NCI-H128 (cell line): ENCODE measurements around the gene CAPN8.

ENCODE experiments used
- DNase-seq: peaks from one replicate; lab custom pipeline; 2025; ENCODE audit not compliant: unreplicated experiment; lab: John Stamatoyannopoulos, UW

Gene CAPN8

DNA sequence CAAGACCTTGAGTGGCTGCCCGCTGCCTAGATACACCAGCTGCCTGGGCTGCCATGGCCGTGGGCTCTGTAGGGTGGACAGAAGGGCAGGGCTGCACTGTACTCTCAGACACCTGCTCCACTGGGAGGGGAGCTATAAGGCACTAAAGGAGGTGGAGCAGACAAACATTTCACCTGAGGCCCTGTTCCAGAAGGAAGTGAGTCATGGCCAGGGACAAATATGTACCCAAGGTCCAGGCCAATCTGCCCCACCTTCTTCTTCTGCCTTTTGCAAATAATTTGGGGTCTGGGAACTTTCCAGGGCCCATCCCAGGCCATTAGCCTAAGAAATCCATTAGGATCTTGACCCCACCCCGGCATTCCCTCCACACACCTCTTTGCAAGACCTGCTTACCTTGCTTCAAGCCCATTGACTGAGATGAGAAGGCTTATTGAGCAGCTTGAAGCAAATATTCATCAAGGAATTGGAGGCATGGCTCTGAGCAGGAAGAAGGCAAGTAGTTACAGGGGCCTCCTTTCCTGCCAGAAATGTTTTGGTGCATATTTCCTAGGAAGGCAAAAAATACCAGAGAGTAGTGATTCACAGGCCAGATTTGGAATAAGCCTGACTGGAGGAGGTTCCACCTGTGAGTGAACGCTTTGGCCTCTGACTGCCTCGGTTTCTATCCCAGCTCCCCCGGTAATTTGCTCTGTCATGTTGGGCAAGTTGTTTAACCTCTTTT lies at the start of gene CAPN8:
TSS of gene CAPN8 (minus strand) at position 110 of the 721 bp plus-strand sequence. CDS start at position 55, 55 bp downstream.
- no peak for DNase-seq

DNA sequence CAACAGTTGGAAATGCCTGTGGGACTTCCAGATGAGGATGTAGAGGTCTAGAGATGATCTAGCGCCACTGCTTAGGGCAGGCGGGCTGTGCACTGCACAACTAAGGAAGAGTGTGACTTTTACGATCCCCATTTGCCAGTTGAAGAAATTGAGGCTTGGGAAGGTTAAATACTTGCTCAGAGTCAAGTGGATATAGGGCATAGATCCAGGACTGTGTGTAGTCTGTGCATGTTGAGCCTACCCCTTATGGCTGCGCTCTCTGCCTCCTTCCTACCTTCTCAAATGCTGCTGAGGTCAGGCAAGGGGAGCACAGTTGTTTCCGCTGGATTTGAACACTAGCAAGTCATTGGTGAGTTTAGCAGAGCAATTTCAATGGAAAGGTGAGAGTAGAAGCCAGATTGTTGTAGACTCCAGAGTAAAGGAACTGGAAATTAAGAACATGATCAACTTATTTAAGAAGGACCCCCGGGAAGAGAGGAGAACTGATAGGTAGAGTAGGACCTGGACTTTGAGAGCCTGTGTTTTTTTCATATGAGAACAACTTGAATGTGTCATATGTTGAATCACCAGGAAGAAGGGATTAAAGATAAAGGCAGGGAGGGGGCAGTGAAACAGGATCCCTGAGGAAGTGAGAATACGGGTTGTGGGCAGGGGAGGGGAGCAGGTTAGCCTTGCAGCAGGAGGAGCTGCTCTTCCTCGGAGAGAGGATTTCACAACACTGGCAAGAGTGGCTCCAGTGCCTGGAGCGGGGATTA lies 49.5 kb upstream of the CAPN8 start:
- no peak for DNase-seq

- DNase-seq, result no peak
Observed at GRCh38 chr1:223714421-223714724, 48.9 kb upstream of the CAPN8 start.

- DNase-seq, result no peak
Observed at GRCh38 chr1:223713546-223714420, 48.3 kb upstream of the CAPN8 start.

- no peak for DNase-seq
Observed at GRCh38 chr1:223712850-223713474, 47.5 kb upstream of the CAPN8 start.

- peak; percentile 36 for DNase-seq
Observed at GRCh38 chr1:223712194-223712849, 46.8 kb upstream of the CAPN8 start, which contains the start of gene CAPN2. Gene CAPN2, plus strand, starts transcription at chr1:223712539. Its CDS starts 102 bp downstream, at chr1:223712641.

- no peak for DNase-seq
Observed at GRCh38 chr1:223711747-223712193, 46.3 kb upstream of the CAPN8 start.

- no peak for DNase-seq
Observed at GRCh38 chr1:223711173-223711572, 45.7 kb upstream of the CAPN8 start.

GRCh38 chr1:223710179-223711133 lies 45.0 kb upstream of the CAPN8 start:
- DNase-seq, result no peak

DNA sequence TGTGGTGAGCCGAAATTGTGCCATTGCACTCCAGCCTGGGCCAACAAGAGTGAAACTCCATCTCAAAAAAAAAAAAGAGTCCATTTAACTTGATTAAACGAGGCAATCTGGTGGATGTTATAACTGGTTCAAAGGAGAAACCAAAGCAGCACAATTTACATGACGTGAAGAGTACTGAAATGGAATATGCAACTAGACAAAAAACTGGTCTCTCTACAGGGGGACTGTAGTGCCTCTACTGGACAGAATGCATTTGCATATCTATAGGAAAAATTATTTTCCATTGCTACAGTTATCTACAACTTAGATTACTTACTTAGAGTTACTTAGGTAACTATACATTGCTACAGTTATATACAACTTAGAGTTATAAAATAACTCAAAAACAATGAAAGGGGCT lies 44.1 kb upstream of the CAPN8 start:
- no peak for DNase-seq

GRCh38 chr1:223708651-223709268 lies 43.3 kb upstream of the CAPN8 start:
- no peak for DNase-seq

- DNase-seq, result no peak
Observed at GRCh38 chr1:223708001-223708359, 42.5 kb upstream of the CAPN8 start.

DNA sequence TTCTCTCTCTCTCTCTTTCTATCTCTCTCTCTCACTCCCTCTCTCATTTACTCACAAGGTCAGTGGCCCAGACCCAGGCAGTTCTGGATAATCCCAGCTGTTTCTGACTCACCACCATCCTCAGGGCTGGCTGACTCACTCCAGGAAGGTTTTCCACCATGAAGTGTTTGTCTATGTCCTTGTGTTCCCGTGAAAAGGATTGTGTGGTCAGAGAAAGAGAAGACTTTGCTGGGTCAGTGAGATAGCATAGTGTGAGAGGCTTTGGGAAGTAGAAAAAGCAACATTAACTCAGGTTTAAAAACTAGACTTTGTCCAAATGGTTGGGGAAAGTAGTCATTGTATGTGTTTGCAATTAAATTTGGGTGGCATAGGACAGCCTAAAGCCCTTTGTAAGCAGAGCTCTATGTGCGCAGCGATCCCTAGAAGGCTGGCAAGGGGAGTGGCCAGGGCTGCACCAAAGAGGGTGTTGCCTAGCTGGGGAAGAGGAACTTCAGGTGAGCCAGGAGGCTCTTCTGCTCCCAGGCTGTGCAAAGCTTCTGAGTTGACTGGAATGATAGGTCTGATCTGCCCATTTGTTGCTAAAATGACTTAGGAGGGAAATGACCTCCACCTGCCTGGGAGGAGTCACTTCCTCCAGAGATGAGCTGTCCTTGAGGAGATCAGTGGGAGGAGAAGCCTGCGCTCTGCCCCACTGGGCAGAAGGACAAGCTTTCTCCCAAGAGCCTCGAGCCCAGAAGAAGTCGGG lies 41.9 kb upstream of the CAPN8 start:
- DNase-seq, result no peak

DNA sequence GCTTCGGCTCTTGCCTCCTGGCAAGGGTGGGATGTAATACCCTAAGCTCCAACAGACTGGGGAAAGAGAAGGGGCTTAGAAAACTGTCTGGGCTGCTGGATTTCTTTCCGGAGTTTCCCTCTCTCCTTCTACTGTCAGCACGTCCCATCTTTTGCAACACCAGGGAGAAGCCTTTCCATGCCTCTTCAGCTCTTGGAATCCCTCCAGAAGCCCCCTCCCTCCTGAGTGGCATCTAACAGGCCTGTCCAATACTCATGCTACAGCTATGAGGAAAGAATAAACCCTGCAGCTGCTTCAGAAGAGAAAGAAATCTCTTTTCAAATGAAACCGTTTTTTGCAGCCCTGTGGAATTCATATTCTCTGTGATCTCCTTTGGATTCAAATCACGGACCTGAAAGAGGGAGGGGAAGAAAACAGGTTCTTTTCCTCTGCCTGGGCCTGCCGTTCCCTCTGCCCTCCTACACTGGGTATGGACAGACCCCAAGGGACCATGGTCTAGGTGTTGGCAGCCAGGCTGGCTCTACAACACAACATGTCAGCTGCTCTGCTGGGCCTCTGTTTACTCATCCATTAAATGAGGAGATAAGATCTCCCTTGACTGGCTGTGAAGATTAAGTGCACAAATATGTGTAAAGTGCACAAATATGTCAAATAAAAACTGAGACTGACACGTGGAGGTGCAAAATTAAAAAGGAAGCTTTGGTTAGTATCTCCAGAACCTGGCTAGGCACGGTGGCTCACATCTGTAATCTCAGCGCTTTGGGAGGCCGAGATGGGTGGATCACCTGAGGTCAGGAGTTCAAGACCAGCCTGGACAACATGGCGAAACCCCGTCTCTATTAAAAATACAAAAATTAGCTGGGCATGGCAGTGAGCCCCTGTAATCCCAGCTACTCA lies 40.8 kb upstream of the CAPN8 start:
- no peak for DNase-seq

DNA sequence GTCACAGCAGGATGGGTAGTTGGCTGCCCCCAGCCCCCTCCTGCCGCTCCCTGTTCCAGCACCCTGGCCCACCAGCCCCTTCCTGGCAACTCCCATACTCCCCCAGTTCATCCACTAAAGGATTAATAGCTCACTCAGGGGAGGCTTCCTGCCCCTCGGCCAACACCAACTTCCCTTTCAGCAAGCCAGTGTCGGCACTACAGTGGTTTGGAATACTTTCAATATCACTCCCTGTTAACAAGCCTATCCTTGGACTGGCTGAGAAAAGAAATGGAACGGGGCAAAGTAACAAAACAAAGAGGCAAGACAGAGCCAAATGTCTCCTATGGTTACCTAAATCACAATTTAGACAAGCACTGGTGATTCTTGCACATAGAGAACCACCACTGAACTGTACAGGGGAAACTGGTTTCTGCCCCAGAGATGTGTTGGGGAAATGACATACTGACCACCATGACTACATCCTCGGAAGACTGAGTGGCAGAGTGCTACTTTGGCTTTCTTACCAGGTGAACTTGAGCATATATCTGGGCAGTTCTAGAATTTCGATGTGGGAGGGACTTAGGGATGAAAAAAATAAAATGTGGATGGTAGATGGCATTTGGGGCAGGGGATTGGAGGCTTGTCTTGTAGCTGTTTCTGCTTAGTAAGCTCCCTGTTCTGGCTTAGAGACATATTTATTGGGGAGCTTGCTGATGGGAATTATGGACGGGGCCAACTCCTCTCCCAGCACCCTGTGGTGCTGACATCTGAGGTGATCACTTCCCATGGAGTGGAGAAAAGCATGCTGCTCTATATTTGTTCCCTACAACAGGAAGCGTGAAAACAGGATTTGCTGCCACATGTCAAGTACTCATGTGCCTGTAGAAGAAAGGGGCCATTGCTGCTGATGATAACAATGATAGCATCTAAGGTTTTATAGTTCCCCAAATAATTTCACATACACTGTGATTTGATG lies 39.7 kb upstream of the CAPN8 start:
- DNase-seq, result no peak

- DNase-seq, result no peak
Observed at GRCh38 chr1:223703668-223704013, 38.1 kb upstream of the CAPN8 start.
